MM.1S (cell line): ENCODE measurements around the gene LCE5A.

Experiments used
- DNase-seq: peaks from one replicate; pipeline ENCODE4 v3.0.0-alpha.2; 2015
- H2AFZ ChIP-seq: fragments of 300-600 bp; sonication (generic); 2 replicates; pipeline ENCODE4 v1.6.0; 2016; ENCODE audit warnings: antibody characterized with exemption, low read length
- H3F3A ChIP-seq: fragments of 300-600 bp; sonication (generic); 2 replicates; pipeline ENCODE4 v1.6.1; 2016; ENCODE audit warnings: mild to moderate bottlenecking, antibody characterized with exemption, low read length, moderate library complexity, mixed read lengths; ENCODE audit not compliant: insufficient read depth
- H3K27ac ChIP-seq: fragments of 300-600 bp; sonication (generic); 2 replicates; pipeline ENCODE4 v1.5.1; 2016; ENCODE audit warnings: mild to moderate bottlenecking, low read length
- H3K27me3 ChIP-seq: fragments of 300-600 bp; sonication (generic); replicated peaks from 2 replicates; pipeline ENCODE4 v1.6.0; 2016; ENCODE audit warnings: low read length; ENCODE audit not compliant: insufficient read depth
- H3K36me3 ChIP-seq: fragments of 300-600 bp; sonication (generic); replicated peaks from 2 replicates; pipeline ENCODE4 v1.6.1; 2016; ENCODE audit warnings: mild to moderate bottlenecking, low read length, mixed read lengths; ENCODE audit not compliant: insufficient read depth
- H3K4me1 ChIP-seq: fragments of 300-600 bp; sonication (generic); 2 replicates; pipeline ENCODE4 v1.6.1; 2016; ENCODE audit warnings: low read length, mixed read lengths
- H3K4me2 ChIP-seq: fragments of 300-600 bp; sonication (generic); 2 replicates; pipeline ENCODE4 v1.6.0; 2016; ENCODE audit warnings: low read depth, low read length
- H3K4me3 ChIP-seq: fragments of 300-600 bp; sonication (generic); 2 replicates; pipeline ENCODE4 v1.5.1; 2016; ENCODE audit warnings: low read length, mixed read lengths
- H3K79me2 ChIP-seq: fragments of 300-600 bp; sonication (generic); 2 replicates; pipeline ENCODE4 v1.6.1; 2016; ENCODE audit warnings: mixed run types, low read length, mixed read lengths
- H3K9ac ChIP-seq: fragments of 300-600 bp; sonication (generic); 2 replicates; pipeline ENCODE4 v1.6.1; 2016; ENCODE audit warnings: low read length, mixed read lengths
- H3K9me2 ChIP-seq: fragments of 300-600 bp; sonication (generic); replicated peaks from 2 replicates; pipeline ENCODE4 v1.6.1; 2016; ENCODE audit warnings: mild to moderate bottlenecking, low read length, mixed read lengths; ENCODE audit not compliant: insufficient read depth
- H3K9me3 ChIP-seq: fragments of 300-600 bp; sonication (generic); replicated peaks from 2 replicates; pipeline ENCODE4 v1.6.1; 2016; ENCODE audit warnings: mild to moderate bottlenecking, low read length, mixed read lengths; ENCODE audit not compliant: insufficient read depth
- H4K20me1 ChIP-seq: fragments of 300-600 bp; sonication (generic); 2 replicates; pipeline ENCODE4 v1.6.1; 2016; ENCODE audit warnings: mild to moderate bottlenecking, low read length, moderate library complexity, mixed read lengths; ENCODE audit not compliant: insufficient read depth
- EZH2 ChIP-seq: fragments of 300-600 bp; sonication (generic); optimal IDR thresholded peaks from 2 replicates; pipeline ENCODE3; 2017; ENCODE audit warnings: low read depth, mild to moderate bottlenecking, antibody characterized with exemption, low read length, mixed read lengths
- EZH2phosphoT487 ChIP-seq: fragments of 300-600 bp; sonication (generic); IDR thresholded peaks from 2 replicates; pipeline ENCODE4 v1.6.1; 2018; ENCODE audit warnings: antibody characterized with exemption, low read length
- TF ChIP-seq, protein P1 (sequence below): fragments of 300-600 bp; sonication (generic); IDR thresholded peaks from 2 replicates; pipeline ENCODE4 v1.5.1; 2016; ENCODE audit warnings: antibody characterized with exemption, low read length, mixed read lengths

Gene LCE5A

DNA sequence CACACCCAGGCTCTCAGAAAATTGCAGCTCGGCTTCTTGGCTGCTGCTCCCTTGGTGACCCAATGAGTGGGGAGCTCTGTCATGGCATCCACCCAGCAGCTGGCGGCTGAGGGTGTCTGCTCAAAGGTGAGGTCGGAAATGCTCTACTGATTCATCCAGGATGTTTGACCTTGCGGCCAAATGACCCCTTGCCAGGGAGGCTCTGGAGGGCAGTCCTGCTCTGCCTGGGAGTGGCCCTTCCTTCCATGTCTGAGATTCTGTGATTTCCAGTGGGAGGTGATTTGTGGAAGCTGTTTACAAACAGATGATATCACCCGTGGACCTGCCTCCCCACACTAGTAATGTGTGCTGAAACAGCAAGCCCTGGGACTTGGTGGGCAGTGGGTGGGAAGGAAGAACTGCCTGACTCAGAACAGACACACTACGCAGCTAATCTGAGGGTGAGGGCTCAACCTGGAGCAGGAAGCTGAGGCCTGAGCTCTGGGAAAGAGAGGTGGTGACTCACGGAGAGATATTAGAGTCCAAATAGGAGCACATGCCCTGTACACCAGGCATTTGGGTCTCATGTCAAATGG, 6.7 kb downstream of the LCE5A start:
- TF ChIP-seq, protein P1, sequence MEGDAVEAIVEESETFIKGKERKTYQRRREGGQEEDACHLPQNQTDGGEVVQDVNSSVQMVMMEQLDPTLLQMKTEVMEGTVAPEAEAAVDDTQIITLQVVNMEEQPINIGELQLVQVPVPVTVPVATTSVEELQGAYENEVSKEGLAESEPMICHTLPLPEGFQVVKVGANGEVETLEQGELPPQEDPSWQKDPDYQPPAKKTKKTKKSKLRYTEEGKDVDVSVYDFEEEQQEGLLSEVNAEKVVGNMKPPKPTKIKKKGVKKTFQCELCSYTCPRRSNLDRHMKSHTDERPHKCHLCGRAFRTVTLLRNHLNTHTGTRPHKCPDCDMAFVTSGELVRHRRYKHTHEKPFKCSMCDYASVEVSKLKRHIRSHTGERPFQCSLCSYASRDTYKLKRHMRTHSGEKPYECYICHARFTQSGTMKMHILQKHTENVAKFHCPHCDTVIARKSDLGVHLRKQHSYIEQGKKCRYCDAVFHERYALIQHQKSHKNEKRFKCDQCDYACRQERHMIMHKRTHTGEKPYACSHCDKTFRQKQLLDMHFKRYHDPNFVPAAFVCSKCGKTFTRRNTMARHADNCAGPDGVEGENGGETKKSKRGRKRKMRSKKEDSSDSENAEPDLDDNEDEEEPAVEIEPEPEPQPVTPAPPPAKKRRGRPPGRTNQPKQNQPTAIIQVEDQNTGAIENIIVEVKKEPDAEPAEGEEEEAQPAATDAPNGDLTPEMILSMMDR, result no peak
- Histone ChIP-seq H2AFZ (no peak overlapping the region), H3K4me1 (no peaks in the 10 kb centered on the region), H3K9me3 (no peaks in the 10 kb centered on the region), H3K9ac (no peak overlapping the region), H3K9me2 (no peaks in the 10 kb centered on the region), H3K4me2 (no peak overlapping the region), H3F3A (no peaks in the 10 kb centered on the region), H4K20me1 (no peaks in the 10 kb centered on the region), H3K79me2 (no peaks in the 10 kb centered on the region), H3K27ac (no peak overlapping the region), H3K4me3 (no peak overlapping the region), H3K27me3 (no peaks in the 10 kb centered on the region), H3K36me3 (no peaks in the 10 kb centered on the region)
- no peak for DNase-seq

DNA sequence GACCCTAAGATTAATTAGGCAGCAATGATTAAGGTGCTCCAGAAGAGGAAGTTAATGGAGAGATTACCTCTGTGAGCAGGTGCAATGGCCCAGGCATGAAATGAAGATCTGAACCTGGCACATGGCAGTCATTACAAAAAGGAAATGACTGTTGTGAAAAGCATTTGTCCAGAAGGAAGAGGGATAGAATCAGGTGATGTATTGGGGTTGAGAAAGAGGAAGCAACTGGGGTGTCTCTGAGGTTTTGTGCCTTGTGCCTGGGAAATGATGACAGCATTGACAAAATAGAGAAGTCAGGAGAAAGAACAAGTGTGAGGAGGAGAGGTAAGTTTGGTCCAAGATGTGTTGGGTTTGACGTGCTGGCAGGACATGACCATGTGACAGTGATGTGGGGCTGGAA, 9.2 kb downstream of the LCE5A start:
- H3K9ac ChIP-seq, result no peak overlapping the region
- H4K20me1 ChIP-seq, result no peaks in the 10 kb centered on the region
- H2AFZ ChIP-seq, result no peak overlapping the region
- no peak overlapping the region for H3K27ac ChIP-seq
- H3K4me2 ChIP-seq, result no peak overlapping the region
- H3K9me3 ChIP-seq, result no peaks in the 10 kb centered on the region
- H3K36me3 ChIP-seq, result no peaks in the 10 kb centered on the region
- H3K9me2 ChIP-seq, result no peaks in the 10 kb centered on the region
- no peak overlapping the region for H3K4me3 ChIP-seq
- no peaks in the 10 kb centered on the region for H3K79me2 ChIP-seq
- H3K4me1 ChIP-seq, result no peaks in the 10 kb centered on the region
- no peaks in the 10 kb centered on the region for H3K27me3 ChIP-seq
- H3F3A ChIP-seq, result no peaks in the 10 kb centered on the region
- TF ChIP-seq EZH2phosphoT487 (no peak), EZH2 (no peak)
- TF ChIP-seq, protein P1, result no peak
- no peak for DNase-seq

DNA sequence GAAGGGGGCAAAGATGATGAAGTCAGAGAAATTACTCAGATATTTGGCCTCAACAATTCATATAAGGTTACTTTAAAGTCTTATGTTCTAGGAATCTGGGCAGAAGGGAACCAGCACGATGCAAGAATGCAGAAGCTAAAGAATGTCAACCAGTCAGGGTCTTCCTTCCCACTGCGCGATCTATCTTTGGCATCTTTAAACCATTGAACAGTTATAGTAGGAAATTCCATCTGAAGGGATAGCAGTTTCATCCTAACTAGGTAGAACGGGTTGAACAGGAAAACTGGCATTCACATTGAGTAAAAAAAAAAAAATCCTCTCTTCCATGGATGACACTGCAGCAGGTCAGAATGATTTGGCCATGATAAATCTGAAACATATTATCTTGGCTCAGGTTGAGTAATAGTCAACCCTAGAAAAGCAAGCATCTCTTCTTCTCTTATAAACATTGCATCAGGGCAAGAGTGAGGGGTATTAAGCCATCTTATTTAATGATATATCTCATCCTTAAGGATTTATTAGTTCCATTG, 10.0 kb downstream of the LCE5A start:
- Histone ChIP-seq H3K4me1 (no peaks in the 10 kb centered on the region), H3K27ac (no peak overlapping the region), H3K9me3 (no peaks in the 10 kb centered on the region), H2AFZ (no peak overlapping the region), H4K20me1 (no peaks in the 10 kb centered on the region), H3K36me3 (no peaks in the 10 kb centered on the region), H3K79me2 (no peaks in the 10 kb centered on the region), H3K4me2 (no peak overlapping the region), H3K27me3 (no peaks in the 10 kb centered on the region), H3K9ac (no peak overlapping the region), H3F3A (no peaks in the 10 kb centered on the region), H3K4me3 (no peak overlapping the region), H3K9me2 (no peaks in the 10 kb centered on the region)
- TF ChIP-seq EZH2 (no peak), EZH2phosphoT487 (no peak)
- TF ChIP-seq, protein P1, result no peak
- no peak for DNase-seq
